Natural killer cell (primary cell): Measurements from ENCODE around the gene COL5A1. TPM values are rescaled to one million over a fixed set of nuclear protein-coding genes. Genes with fewer than 3 reads are reported as not detected.

Source experiments
- ATAC-seq, 3 donors: fragments of 150-1000 bp in 2 of 3; fragments of 200-7000 bp in 1 of 3; cut with Tn5 transposase; 1 replicate in 1 of 3; 2 replicates in 2 of 3; pipeline ENCODE4 v1.10.0; 2021; ENCODE audit warnings: mild to moderate bottlenecking in 2 of 3, moderate library complexity in 2 of 3
- DNase-seq, 2 donors: peaks; one replicate each; pipeline versions ENCODE4 v3.0.0 to v3.0.0-alpha.2; 2013 to 2021; ENCODE audit warnings: mixed read lengths in 1 of 2
- H3K27ac ChIP-seq: one replicate; pipeline ENCODE4 v1.5.1; 2013; ENCODE audit warnings: mild to moderate bottlenecking, low read length
- H3K27me3 ChIP-seq: one replicate; pipeline ENCODE4 v1.6.1; 2013; ENCODE audit warnings: low read length; ENCODE audit not compliant: control insufficient read depth, insufficient read depth
- H3K36me3 ChIP-seq: one replicate; pipeline ENCODE4 v1.6.1; 2013; ENCODE audit warnings: low read length; ENCODE audit not compliant: control insufficient read depth, insufficient read depth
- H3K4me1 ChIP-seq: one replicate; pipeline ENCODE4 v1.6.1; 2013; ENCODE audit warnings: low read length; ENCODE audit not compliant: control insufficient read depth, insufficient read depth
- H3K4me3 ChIP-seq: one replicate; pipeline ENCODE4 v1.5.1; 2013; ENCODE audit warnings: low read length
- H3K9me3 ChIP-seq: one replicate; pipeline ENCODE4 v1.6.1; 2013; ENCODE audit warnings: low read length; ENCODE audit not compliant: control insufficient read depth, insufficient read depth
- H3K27ac Mint-ChIP-seq, 2 donors: one replicate each; pipeline ENCODE4 v1.8.0; 2022; ENCODE audit warnings: mild to moderate bottlenecking in 2 of 2, mixed read lengths in 2 of 2, moderate library complexity in 1 of 2
- H3K27me3 Mint-ChIP-seq, 2 donors: one replicate each; pipeline ENCODE4 v1.8.0; 2022; ENCODE audit warnings: low read depth in 2 of 2, mixed read lengths in 2 of 2
- H3K36me3 Mint-ChIP-seq: one replicate; pipeline ENCODE4 v1.8.0; 2022; ENCODE audit warnings: mixed read lengths
- H3K4me1 Mint-ChIP-seq, 2 donors: one replicate each; pipeline ENCODE4 v1.8.0; 2022; ENCODE audit warnings: mixed read lengths in 2 of 2
- H3K4me3 Mint-ChIP-seq: one replicate; pipeline ENCODE4 v1.8.0; 2022; ENCODE audit warnings: mild to moderate bottlenecking, moderate library complexity, mixed read lengths
- H3K9me3 Mint-ChIP-seq, 2 donors: one replicate each; pipeline ENCODE4 v1.8.0; 2022; ENCODE audit warnings: mixed read lengths in 2 of 2
- WGBS: methylation state at CpG from one replicate; pipeline ENCODE4 v1.1.7; 2013; ENCODE audit warnings: missing lambda C conversion rate; ENCODE audit not compliant: insufficient coverage; 5-methylcytosine and 5-hydroxymethylcytosine counted together
- intact Hi-C: fragments of 100-400 bp; cut with micrococcal nuclease; formaldehyde crosslinking; loops from one replicate; pipeline ENCODE4 v1.14.2; 2022
- total RNA-seq, 4 donors: library from RNA; stranded (reverse); fragments of 120-200 nt in 1 of 4; gene quantifications; one replicate each; pipeline versions ENCODE4 v1.2.3 to v1.2.4, GENCODE V29; 2013 to 2022
- TF ChIP-seq, protein P1 (sequence below): fragments of 200-600 bp; IDR thresholded peaks from one replicate; pipeline ENCODE4 v1.8.0; 2022; ENCODE audit warnings: antibody characterized with exemption

The COL5A1 gene
- total RNA-seq, 3 donors from 2014 or later (not counting 1 experiment from before 2014, with no cell fraction given) = 0.11 to 0.28 (median 0.23) TPM

GRCh38 chr9:134838651-134839454 lies 197.2 kb downstream of the COL5A1 start:
- ATAC-seq = no peak
- Histone ChIP-seq H3K27ac (no peak overlapping the region), H3K4me3 (no peak overlapping the region), H3K9me3 (no peaks in the 10 kb centered on the region), H3K4me1 (no peaks in the 10 kb centered on the region), H3K27me3 (no peaks in the 10 kb centered on the region), H3K36me3 (no peaks in the 10 kb centered on the region)
- DNase-seq = no peak
- Mint-ChIP-seq H3K27ac (no peak overlapping the region), H3K36me3 (no peaks in the 10 kb centered on the region), H3K9me3 (no peaks in the 10 kb centered on the region), H3K27me3 (no peaks in the 10 kb centered on the region), H3K4me3 (no peak overlapping the region), H3K4me1 (no peaks in the 10 kb centered on the region)
- TF ChIP-seq, protein P1, sequence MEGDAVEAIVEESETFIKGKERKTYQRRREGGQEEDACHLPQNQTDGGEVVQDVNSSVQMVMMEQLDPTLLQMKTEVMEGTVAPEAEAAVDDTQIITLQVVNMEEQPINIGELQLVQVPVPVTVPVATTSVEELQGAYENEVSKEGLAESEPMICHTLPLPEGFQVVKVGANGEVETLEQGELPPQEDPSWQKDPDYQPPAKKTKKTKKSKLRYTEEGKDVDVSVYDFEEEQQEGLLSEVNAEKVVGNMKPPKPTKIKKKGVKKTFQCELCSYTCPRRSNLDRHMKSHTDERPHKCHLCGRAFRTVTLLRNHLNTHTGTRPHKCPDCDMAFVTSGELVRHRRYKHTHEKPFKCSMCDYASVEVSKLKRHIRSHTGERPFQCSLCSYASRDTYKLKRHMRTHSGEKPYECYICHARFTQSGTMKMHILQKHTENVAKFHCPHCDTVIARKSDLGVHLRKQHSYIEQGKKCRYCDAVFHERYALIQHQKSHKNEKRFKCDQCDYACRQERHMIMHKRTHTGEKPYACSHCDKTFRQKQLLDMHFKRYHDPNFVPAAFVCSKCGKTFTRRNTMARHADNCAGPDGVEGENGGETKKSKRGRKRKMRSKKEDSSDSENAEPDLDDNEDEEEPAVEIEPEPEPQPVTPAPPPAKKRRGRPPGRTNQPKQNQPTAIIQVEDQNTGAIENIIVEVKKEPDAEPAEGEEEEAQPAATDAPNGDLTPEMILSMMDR = no peak
- intact Hi-C loops = no loop called here
- 92% methylated on average over 34 of the region's 34 CpGs for WGBS

DNA sequence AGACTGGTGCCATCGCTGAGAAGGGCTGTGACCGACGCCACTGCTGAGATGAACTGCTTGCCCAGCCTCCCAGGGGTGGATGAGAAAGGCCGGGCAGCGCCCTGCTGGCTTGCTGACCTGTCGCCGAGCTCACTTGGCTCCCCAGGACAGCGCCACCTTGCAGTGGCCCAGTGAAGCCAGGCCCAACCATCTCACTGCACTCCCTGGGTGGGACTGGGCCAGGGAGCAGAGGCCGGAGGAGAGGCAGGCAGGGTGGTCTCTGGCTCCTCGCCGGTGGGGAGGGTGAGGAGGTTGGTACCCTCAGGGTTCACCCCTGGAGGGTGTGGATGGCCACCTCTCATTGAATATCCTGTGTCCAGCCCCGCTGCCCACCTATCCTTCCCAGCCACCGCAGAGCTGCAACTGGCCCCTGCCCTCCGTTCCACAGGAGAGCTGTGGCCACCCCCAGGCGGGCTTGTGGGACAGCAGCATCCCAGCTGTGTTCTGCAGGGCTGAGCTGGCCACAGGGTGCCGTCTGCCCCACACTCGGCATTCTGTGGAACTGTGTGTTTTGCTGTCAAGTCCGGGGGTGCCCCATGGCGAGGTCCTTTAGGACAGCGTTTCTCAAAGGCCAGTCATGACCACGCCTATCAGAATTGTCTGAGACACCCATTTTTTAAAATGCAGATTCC lies 198.0 kb downstream of the COL5A1 start:
- H3K36me3 Mint-ChIP-seq = no peaks in the 10 kb centered on the region

GRCh38 chr9:134840511-134840910 lies 198.9 kb downstream of the COL5A1 start:
- H3K27ac Mint-ChIP-seq = no peak overlapping the region
- no peaks in the 10 kb centered on the region for H3K4me1 ChIP-seq
- H3K27me3 Mint-ChIP-seq = no peaks in the 10 kb centered on the region
- ATAC-seq = no peak
- no peaks in the 10 kb centered on the region for H3K9me3 Mint-ChIP-seq
- intact Hi-C loops = no loop called here
- H3K4me3 ChIP-seq = no peak overlapping the region
- H3K4me3 Mint-ChIP-seq = no peak overlapping the region
- H3K4me1 Mint-ChIP-seq = no peaks in the 10 kb centered on the region
- TF ChIP-seq, protein P1 = no peak
- no peak for DNase-seq
- no peaks in the 10 kb centered on the region for H3K9me3 ChIP-seq
- 90% methylated on average over 12 of the region's 12 CpGs for WGBS
- no peak overlapping the region for H3K27ac ChIP-seq
- H3K27me3 ChIP-seq = no peaks in the 10 kb centered on the region
- no peaks in the 10 kb centered on the region for H3K36me3 Mint-ChIP-seq
- no peaks in the 10 kb centered on the region for H3K36me3 ChIP-seq

More for the DNA sequence above, 198.0 kb downstream of the COL5A1 start:
- Histone ChIP-seq H3K4me3 (no peak overlapping the region), H3K36me3 (no peaks in the 10 kb centered on the region), H3K9me3 (no peaks in the 10 kb centered on the region), H3K27me3 (no peaks in the 10 kb centered on the region), H3K27ac (no peak overlapping the region), H3K4me1 (no peaks in the 10 kb centered on the region)
- H3K9me3 Mint-ChIP-seq = no peaks in the 10 kb centered on the region
- intact Hi-C loops = no loop called here
- ATAC-seq (no peak), DNase-seq (no peak)
- no peaks in the 10 kb centered on the region for H3K4me1 Mint-ChIP-seq
- no peak overlapping the region for H3K27ac Mint-ChIP-seq
- TF ChIP-seq, protein P1 = no peak
- 90% methylated on average over 21 of the region's 21 CpGs for WGBS
- H3K4me3 Mint-ChIP-seq = no peak overlapping the region
- H3K27me3 Mint-ChIP-seq = no peaks in the 10 kb centered on the region
